H1 (cell line): ENCODE results near the gene GHRHR. TPM values are rescaled to one million over a fixed set of nuclear protein-coding genes. Genes with fewer than 3 reads are reported as not detected.

Source experiments
- polyA plus RNA-seq, 7 experiments: library from polyadenylated mRNA; depleted of rRNA in 3 of 7; stranded (reverse) in 5 of 7; unstranded in 2 of 7; fragments of >200 nt in 5 of 7; fragments of 200-250 nt in 2 of 7; gene quantifications; 1 replicate in 5 of 7; 2 replicates in 1 of 7; 4 replicates in 1 of 7; pipeline versions ENCODE4 v1.2.1 to v1.2.3, GENCODE V29; 2011 to 2013; ENCODE audit warnings: missing spikeins in 2 of 7, mixed read lengths in 2 of 7
- total RNA-seq: library from RNA; stranded (reverse); fragmentation: NEBNext Ultra II Directional; extraction: Animal tissue kit (Norgen Biotek cat#: 25700); gene quantifications from 2 replicates; pipeline ENCODE4 v1.2.1, GENCODE V29; 2021
- TF ChIP-seq, protein P1 (sequence below): fragments of 300-600 bp; sonication (generic); IDR thresholded peaks from 2 replicates; pipeline ENCODE4 v1.7.1; 2012; ENCODE audit warnings: low read length, moderate library complexity, mild to moderate bottlenecking, inconsistent platforms; ENCODE audit not compliant: insufficient replicate concordance

GHRHR gene
- total and polyA plus RNA-seq, 2 of the 8 experiments (the other 6 are each of a cell fraction or from before 2014, with no cell fraction given): 0.60 to 6.5 TPM

DNA sequence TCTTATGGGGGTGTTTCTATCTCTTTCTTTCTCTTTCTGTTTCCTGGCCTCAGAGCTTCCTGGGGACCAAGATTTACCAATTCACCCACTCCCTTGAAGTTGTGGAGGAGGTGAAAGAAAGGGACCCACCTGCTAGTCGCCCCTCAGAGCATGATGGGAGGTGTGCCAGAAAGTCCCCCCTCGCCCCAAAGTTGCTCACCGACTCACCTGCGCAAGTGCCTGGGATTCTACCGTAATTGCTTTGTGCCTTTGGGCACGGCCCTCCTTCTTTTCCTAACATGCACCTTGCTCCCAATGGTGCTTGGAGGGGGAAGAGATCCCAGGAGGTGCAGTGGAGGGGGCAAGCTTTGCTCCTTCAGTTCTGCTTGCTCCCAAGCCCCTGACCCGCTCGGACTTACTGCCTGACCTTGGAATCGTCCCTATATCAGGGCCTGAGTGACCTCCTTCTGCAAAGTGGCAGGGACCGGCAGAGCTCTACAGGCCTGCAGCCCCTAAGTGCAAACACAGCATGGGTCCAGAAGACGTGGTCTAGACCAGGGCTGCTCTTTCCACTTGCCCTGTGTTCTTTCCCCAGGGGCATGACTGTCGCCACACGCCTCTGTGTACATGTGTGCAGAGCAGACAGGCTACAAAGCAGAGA is 39.9 kb upstream of the GHRHR start (continued):
- TF ChIP-seq, protein P1, sequence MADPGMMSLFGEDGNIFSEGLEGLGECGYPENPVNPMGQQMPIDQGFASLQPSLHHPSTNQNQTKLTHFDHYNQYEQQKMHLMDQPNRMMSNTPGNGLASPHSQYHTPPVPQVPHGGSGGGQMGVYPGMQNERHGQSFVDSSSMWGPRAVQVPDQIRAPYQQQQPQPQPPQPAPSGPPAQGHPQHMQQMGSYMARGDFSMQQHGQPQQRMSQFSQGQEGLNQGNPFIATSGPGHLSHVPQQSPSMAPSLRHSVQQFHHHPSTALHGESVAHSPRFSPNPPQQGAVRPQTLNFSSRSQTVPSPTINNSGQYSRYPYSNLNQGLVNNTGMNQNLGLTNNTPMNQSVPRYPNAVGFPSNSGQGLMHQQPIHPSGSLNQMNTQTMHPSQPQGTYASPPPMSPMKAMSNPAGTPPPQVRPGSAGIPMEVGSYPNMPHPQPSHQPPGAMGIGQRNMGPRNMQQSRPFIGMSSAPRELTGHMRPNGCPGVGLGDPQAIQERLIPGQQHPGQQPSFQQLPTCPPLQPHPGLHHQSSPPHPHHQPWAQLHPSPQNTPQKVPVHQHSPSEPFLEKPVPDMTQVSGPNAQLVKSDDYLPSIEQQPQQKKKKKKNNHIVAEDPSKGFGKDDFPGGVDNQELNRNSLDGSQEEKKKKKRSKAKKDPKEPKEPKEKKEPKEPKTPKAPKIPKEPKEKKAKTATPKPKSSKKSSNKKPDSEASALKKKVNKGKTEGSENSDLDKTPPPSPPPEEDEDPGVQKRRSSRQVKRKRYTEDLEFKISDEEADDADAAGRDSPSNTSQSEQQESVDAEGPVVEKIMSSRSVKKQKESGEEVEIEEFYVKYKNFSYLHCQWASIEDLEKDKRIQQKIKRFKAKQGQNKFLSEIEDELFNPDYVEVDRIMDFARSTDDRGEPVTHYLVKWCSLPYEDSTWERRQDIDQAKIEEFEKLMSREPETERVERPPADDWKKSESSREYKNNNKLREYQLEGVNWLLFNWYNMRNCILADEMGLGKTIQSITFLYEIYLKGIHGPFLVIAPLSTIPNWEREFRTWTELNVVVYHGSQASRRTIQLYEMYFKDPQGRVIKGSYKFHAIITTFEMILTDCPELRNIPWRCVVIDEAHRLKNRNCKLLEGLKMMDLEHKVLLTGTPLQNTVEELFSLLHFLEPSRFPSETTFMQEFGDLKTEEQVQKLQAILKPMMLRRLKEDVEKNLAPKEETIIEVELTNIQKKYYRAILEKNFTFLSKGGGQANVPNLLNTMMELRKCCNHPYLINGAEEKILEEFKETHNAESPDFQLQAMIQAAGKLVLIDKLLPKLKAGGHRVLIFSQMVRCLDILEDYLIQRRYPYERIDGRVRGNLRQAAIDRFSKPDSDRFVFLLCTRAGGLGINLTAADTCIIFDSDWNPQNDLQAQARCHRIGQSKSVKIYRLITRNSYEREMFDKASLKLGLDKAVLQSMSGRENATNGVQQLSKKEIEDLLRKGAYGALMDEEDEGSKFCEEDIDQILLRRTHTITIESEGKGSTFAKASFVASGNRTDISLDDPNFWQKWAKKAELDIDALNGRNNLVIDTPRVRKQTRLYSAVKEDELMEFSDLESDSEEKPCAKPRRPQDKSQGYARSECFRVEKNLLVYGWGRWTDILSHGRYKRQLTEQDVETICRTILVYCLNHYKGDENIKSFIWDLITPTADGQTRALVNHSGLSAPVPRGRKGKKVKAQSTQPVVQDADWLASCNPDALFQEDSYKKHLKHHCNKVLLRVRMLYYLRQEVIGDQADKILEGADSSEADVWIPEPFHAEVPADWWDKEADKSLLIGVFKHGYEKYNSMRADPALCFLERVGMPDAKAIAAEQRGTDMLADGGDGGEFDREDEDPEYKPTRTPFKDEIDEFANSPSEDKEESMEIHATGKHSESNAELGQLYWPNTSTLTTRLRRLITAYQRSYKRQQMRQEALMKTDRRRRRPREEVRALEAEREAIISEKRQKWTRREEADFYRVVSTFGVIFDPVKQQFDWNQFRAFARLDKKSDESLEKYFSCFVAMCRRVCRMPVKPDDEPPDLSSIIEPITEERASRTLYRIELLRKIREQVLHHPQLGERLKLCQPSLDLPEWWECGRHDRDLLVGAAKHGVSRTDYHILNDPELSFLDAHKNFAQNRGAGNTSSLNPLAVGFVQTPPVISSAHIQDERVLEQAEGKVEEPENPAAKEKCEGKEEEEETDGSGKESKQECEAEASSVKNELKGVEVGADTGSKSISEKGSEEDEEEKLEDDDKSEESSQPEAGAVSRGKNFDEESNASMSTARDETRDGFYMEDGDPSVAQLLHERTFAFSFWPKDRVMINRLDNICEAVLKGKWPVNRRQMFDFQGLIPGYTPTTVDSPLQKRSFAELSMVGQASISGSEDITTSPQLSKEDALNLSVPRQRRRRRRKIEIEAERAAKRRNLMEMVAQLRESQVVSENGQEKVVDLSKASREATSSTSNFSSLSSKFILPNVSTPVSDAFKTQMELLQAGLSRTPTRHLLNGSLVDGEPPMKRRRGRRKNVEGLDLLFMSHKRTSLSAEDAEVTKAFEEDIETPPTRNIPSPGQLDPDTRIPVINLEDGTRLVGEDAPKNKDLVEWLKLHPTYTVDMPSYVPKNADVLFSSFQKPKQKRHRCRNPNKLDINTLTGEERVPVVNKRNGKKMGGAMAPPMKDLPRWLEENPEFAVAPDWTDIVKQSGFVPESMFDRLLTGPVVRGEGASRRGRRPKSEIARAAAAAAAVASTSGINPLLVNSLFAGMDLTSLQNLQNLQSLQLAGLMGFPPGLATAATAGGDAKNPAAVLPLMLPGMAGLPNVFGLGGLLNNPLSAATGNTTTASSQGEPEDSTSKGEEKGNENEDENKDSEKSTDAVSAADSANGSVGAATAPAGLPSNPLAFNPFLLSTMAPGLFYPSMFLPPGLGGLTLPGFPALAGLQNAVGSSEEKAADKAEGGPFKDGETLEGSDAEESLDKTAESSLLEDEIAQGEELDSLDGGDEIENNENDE: no peak
